ENCODE results near the gene DOCK9.

DOCK9 gene

GRCh38 chr13:98868932-98869331 is 108.9 kb downstream of the DOCK9 start:
- TF ChIP-seq CTCF (conservative IDR thresholded peaks at IDR 0.05): no peak
- H3K27ac ChIP-seq: no peak overlapping the region

GRCh38 chr13:98866882-98867281 is 111.0 kb downstream of the DOCK9 start:
- no peak for TF ChIP-seq CTCF (conservative IDR thresholded peaks at IDR 0.05)
- H3K27ac ChIP-seq: no peak overlapping the region

- no peak for TF ChIP-seq CTCF (conservative IDR thresholded peaks at IDR 0.05)
- no peak overlapping the region for H3K27ac ChIP-seq
Observed at GRCh38 chr13:98860491-98860890, 117.4 kb downstream of the DOCK9 start.

GRCh38 chr13:98858191-98858590 is 119.7 kb downstream of the DOCK9 start:
- no peak for TF ChIP-seq CTCF (conservative IDR thresholded peaks at IDR 0.05)
- no peak overlapping the region for H3K27ac ChIP-seq

- no peak for TF ChIP-seq CTCF (conservative IDR thresholded peaks at IDR 0.05)
Observed at GRCh38 chr13:98856983-98857382, 120.9 kb downstream of the DOCK9 start.

GRCh38 chr13:98854448-98854847 is 123.4 kb downstream of the DOCK9 start:
- H3K27ac ChIP-seq: no peak overlapping the region
- no peak for TF ChIP-seq CTCF (conservative IDR thresholded peaks at IDR 0.05)

More at GRCh38 chr13:98856983-98857382, 120.9 kb downstream of the DOCK9 start:
- no peak overlapping the region for H3K27ac ChIP-seq

GRCh38 chr13:98853771-98854221 is 124.1 kb downstream of the DOCK9 start:
- TF ChIP-seq CTCF (conservative IDR thresholded peaks at IDR 0.05): no peak
- no peak overlapping the region for H3K27ac ChIP-seq

All from VCaP (cell line).